ES-I3 (cell line): ENCODE measurements around the gene HCST.
"Not testable (repeated sequence)": the region's sequence is repeated elsewhere in the genome, so short reads cannot be mapped to it uniquely, and the experiment has no call there.

ENCODE experiments used
- H3K36me3 ChIP-seq: 2 replicates; pipeline ENCODE4 v1.6.1; 2013; ENCODE audit warnings: mild to moderate bottlenecking, low read length, control low read depth, moderate library complexity; ENCODE audit not compliant: insufficient read depth
- H3K4me1 ChIP-seq: 2 replicates; pipeline ENCODE4 v1.6.1; 2013; ENCODE audit warnings: mild to moderate bottlenecking, control low read depth, low read length; ENCODE audit not compliant: insufficient read depth
- H3K9ac ChIP-seq: 2 replicates; pipeline ENCODE4 v1.6.1; 2013; ENCODE audit warnings: low read depth, mild to moderate bottlenecking, low read length, moderate library complexity
- H3K9me3 ChIP-seq: 2 replicates; pipeline ENCODE4 v1.6.1; 2013; ENCODE audit warnings: mild to moderate bottlenecking, low read length, moderate library complexity; ENCODE audit not compliant: control insufficient read depth, insufficient read depth

HCST gene

GRCh38 chr19:35888398-35888797 lies 13.9 kb upstream of the HCST start:
- Histone ChIP-seq H3K36me3 (peaks cover 13% of the 10 kb centered on the region; the same call in 1 of the 2 replicates), H3K4me1 (no peaks in the 10 kb centered on the region), H3K9me3 (no peaks in the 10 kb centered on the region), H3K9ac (no peak overlapping the region)

DNA sequence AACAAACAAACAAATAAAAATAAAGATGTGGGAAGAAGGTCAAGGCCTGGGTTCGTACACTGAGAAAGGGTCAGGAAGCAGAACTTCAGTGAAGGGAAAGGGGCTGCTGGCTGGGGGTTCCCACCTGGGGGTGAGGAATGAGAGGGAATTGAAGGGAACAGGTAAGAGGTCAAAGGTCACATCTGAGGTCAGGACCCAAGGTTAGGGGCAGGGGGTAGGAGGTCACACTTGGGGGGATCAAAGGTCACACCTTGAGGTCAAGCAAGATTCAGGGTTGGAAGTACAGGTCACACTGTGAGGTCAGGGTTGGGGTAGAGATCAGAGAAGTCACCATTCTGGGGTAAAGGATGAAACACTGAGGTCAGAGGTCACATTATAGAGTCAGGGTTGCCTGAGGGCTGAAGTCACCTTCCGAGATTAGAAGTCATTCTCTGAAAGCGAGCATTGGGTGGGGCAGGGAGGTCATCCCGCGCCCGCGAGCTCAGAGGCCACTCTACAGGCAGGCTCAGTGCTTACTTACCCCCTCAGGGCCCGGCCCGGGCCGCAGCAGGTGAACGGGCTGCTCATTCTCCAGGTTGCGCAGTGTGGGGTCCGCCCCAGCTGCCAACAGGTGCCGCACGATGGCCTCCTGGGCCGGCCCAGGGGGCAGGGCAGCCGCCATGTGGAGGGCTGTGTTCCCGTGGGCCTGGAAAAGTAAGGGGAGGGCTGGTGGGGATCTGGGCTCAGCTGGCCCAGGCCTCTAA lies 12.8 kb upstream of the HCST start:
- H3K4me1 ChIP-seq = no peaks in the 10 kb centered on the region
- H3K9ac ChIP-seq = no peak overlapping the region
- H3K36me3 ChIP-seq = peaks cover 13% of the 10 kb centered on the region; the same call in 1 of the 2 replicates
- H3K9me3 ChIP-seq = no peaks in the 10 kb centered on the region

DNA sequence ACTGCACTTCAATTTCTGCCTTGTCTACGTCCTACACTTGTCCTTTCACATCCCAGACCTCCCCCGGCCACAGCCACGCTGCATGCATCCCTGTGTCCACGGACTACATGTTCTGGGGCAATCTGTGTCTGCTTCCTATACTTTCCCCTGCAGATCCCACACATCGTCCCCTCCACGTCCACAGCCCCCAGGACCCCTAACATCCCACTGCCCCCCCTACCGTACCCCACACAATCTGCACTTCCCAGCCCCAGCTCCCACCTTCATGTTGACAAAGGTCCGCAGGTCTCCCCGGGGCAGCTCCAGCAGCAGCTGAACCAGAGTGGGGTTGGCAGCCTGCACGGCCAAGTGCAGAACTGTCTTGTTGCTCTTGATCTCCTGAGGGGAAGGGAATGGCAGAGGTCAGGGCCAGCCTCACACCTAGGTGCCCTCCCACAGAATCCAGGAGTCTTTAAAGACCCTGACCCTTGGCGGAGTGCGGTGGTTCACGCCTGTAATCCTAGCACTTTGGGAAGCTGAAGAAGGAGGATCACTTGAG lies 12.1 kb upstream of the HCST start:
- peaks cover 13% of the 10 kb centered on the region; the same call in 1 of the 2 replicates for H3K36me3 ChIP-seq
- H3K4me1 ChIP-seq = no peaks in the 10 kb centered on the region

GRCh38 chr19:35891819-35892218 lies 10.5 kb upstream of the HCST start:
- not testable (repeated sequence) for H3K9ac ChIP-seq, H3K4me1 ChIP-seq, H3K9me3 ChIP-seq
- peaks cover 13% of the 10 kb centered on the region; the same call in 1 of the 2 replicates for H3K36me3 ChIP-seq

More for the DNA sequence above, 12.1 kb upstream of the HCST start:
- no peaks in the 10 kb centered on the region for H3K9me3 ChIP-seq
- no peak overlapping the region for H3K9ac ChIP-seq

DNA sequence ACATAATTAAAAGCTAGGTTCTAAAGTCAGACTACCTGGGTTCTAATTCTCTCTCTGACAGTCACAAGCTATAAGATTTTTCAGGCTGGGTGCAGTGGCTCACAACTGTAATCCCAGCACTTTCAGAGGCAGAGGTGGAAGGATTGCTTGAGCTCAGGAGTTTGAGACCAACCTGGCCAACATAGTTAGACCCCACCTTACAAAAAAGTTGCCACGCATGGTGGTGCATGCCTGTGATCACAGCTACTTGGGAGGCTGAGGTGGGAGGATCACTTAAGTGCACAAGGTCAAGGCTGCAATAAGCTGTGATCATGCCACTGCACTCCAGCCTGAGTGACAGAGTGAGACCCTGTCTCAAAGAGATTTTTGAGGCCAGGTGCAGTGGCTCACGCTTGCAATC lies 8.0 kb upstream of the HCST start:
- no peak overlapping the region for H3K9ac ChIP-seq
- no peaks in the 10 kb centered on the region for H3K9me3 ChIP-seq
- no peaks in the 10 kb centered on the region for H3K4me1 ChIP-seq
- H3K36me3 ChIP-seq = peaks cover 10% of the 10 kb centered on the region; the same call in 1 of the 2 replicates

DNA sequence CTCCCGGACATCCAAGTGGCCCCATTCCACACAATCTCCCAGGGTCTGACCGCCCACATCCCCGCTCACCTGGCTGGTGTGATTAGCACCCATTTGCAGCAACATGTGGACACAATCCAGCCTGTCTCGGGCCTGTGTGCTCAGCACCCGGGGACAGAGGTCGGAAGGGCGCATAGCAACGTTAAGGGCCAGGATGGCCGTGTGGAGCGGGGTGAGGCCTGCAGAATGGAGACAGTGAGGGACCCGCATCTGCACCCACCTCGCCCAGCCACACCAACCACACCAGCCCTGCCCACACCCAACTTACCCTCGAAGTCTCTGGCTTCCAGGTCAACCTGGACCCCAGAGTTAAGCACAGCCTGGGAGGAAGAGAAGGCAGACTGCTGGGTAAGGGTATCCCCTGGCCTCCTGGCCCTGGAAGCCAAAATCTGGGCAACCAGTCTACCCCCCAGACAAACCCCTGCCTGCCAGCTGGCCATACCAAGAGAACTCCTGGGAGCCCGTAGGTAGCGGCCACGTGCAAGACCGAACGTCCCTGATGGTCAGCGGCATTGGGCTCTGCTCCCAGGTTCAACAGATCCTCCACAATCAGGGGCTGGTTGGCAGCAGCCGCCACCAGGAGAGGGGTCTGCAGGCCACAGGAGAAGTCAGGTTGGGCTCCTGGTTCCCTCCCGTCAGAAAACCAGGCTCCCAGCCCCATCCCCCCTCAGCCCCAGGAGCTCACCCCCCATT lies 6.3 kb upstream of the HCST start:
- Histone ChIP-seq H3K9ac (no peak overlapping the region), H3K4me1 (peaks cover 3% of the 10 kb centered on the region; the same call in 1 of the 2 replicates), H3K36me3 (peaks cover 4% of the 10 kb centered on the region; the same call in 1 of the 2 replicates), H3K9me3 (no peaks in the 10 kb centered on the region)

DNA sequence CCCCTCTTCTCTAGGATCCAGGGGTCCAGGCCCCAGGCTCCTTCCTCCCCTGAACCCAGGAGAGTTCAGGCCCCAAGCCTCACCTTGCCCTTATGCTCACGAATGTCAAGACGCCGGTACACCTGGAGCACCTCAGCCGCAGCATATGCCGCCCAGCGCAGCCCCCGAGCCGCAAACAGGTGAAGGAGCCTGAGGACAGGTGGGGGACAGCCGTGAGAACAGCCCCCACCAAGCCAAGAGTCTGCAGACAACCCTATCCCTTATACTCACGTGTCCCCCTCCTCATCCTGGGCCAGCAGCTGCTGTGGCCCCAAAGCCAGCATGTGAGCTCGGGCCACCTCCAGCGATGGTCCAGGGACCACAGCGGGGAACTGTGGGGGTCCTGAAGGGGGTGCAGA lies 5.7 kb upstream of the HCST start:
- peaks cover 8% of the 10 kb centered on the region; the same call in 1 of the 2 replicates for H3K4me1 ChIP-seq
- H3K36me3 ChIP-seq = peaks cover 3% of the 10 kb centered on the region; the same call in 1 of the 2 replicates
- no peaks in the 10 kb centered on the region for H3K9me3 ChIP-seq
- H3K9ac ChIP-seq = no peak overlapping the region

GRCh38 chr19:35897706-35898451 lies 4.5 kb upstream of the HCST start:
- Histone ChIP-seq H3K9ac (peak overlapping the region; percentile 94), H3K4me1 (peaks cover 17% of the 10 kb centered on the region), H3K36me3 (peaks cover 3% of the 10 kb centered on the region; the same call in 1 of the 2 replicates), H3K9me3 (no peaks in the 10 kb centered on the region)

DNA sequence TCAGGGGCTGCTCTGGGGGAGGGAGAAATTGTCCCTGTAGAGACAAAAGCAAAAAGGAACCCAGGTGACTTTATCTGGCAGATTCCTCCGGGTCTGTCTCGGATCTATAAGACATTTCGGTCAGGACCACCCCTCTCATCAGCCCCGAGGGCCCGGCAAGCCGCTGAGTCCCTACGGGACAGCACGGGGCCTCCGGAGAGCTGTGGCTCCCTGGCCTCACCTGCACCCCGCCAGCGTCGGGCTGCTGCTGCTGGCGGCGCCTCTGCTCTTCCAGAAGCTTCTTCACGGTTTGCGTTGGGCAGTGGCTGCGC lies 3.9 kb upstream of the HCST start:
- Histone ChIP-seq H3K9ac (peak overlapping the region; percentile 94), H3K4me1 (peaks cover 17% of the 10 kb centered on the region), H3K9me3 (no peaks in the 10 kb centered on the region), H3K36me3 (no peaks in the 10 kb centered on the region; the same call in 1 of the 2 replicates)

DNA sequence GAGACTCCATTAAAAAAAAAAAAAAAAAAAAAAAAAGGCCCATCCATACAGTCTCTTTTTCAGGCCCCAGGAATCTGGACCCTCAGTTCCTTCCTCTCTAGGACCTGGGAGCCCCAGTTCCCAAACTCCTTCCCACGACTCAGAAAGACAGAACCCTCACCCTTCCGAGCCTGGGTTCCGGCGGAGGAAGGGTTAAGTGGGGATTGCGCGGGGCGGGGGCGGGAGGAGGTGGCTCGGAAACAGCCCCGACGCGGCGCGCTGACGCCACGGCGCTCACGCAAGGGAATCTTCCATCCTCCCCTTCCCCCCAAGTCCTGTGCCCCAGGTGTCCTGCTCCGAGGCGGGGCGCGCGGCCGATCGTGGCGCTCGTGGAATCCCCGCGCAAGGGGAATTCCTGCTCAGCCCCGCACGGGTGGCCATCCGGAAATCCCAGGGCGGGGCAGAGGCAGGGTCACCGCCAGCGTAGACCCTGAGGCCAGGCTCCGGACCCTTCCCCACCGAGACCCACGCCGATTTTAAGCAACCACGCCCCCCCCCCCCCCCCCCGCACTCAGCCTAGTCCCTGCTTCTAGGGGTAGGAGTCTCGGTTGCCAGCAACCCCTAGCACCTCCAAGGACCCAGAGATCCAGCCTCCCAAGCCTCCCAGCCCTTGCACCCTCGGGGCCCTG lies 2.6 kb upstream of the HCST start:
- H3K4me1 ChIP-seq = peaks cover 17% of the 10 kb centered on the region

GRCh38 chr19:35901055-35901644 lies 1.2 kb upstream of the HCST start:
- H3K9ac ChIP-seq = peak overlapping the region; percentile 94; the same call in 1 of the 2 replicates
- H3K4me1 ChIP-seq = peaks cover 17% of the 10 kb centered on the region
- no peaks in the 10 kb centered on the region for H3K9me3 ChIP-seq
- no peaks in the 10 kb centered on the region for H3K36me3 ChIP-seq

More for the DNA sequence above, 2.6 kb upstream of the HCST start:
- Histone ChIP-seq H3K9me3 (no peaks in the 10 kb centered on the region), H3K36me3 (no peaks in the 10 kb centered on the region), H3K9ac (peak overlapping the region; percentile 94)

GRCh38 chr19:35902870-35903475 lies 644 bp downstream of the HCST start:
- Histone ChIP-seq H3K9ac (peak overlapping the region; percentile 34; the same call in 1 of the 2 replicates), H3K9me3 (no peaks in the 10 kb centered on the region), H3K36me3 (no peaks in the 10 kb centered on the region), H3K4me1 (peaks cover 17% of the 10 kb centered on the region)

DNA sequence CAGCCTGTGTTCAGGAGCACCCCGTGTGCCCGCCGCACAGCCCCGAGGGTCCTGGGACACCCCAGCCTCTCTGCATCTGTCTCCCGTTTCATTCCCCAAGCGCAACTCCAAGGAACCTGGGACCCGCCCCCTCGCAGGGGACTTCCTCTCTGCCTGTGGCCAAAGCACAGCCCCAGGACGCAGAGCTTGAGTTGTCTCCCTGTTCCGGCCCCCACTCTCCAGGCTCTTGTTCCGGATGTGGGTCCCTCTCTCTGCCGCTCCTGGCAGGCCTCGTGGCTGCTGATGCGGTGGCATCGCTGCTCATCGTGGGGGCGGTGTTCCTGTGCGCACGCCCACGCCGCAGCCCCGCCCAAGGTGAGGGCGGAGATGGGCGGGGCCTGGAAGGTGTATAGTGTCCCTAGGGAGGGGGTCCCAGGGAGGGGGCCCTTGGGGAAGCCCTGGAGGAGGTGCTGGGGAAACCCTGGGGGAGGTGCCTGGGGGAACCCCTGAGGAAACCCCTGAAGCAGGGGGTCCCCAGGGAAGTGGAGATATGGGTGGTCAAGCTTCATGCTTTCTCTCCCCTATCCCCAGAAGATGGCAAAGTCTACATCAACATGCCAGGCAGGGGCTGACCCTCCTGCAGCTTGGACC lies 1.3 kb downstream of the HCST start:
- H3K4me1 ChIP-seq = peaks cover 17% of the 10 kb centered on the region
- no peaks in the 10 kb centered on the region for H3K36me3 ChIP-seq
- H3K9me3 ChIP-seq = no peaks in the 10 kb centered on the region
- peak overlapping the region; percentile 34; the same call in 1 of the 2 replicates for H3K9ac ChIP-seq
